Measurements from ENCODE around the gene CIZ1. TPM values are rescaled to one million over a fixed set of nuclear protein-coding genes. Genes with fewer than 3 reads are reported as not detected.

CIZ1 gene
- total and polyA plus RNA-seq, 2 of the 13 experiments (the other 11 are each of a cell fraction or from before 2014, with no cell fraction given): 30.6 to 50.3 TPM

- TF ChIP-seq LCORL (IDR thresholded peaks at IDR 0.05) (no peak), LCORL (CRISPR knock-in tag; IDR thresholded peaks at IDR 0.05) (peak; percentile 68), DZIP1 (CRISPR knock-in tag; IDR thresholded peaks at IDR 0.05) (0 out of 2 replicates have a peak, but pooled peaks have one; percentile 52), ZNF296 (CRISPR knock-in tag; conservative IDR thresholded peaks at IDR 0.05) (no peak), KLF15 (CRISPR knock-in tag; IDR thresholded peaks at IDR 0.05; ENCODE audit: borderline replicate concordance) (no peak), ZNF569 (CRISPR knock-in tag; IDR thresholded peaks at IDR 0.05; ENCODE audit: borderline replicate concordance) (no peak), CTCF (CRISPR knock-in tag; IDR thresholded peaks at IDR 0.05) (peak; percentile 81), ZNF230 (CRISPR knock-in tag; IDR thresholded peaks at IDR 0.05) (no peak), ZNF512B (CRISPR knock-in tag; IDR thresholded peaks at IDR 0.05; ENCODE audit: borderline replicate concordance) (no peak), ZNF720 (CRISPR knock-in tag; IDR thresholded peaks at IDR 0.05) (no peak), KLF11 (CRISPR knock-in tag; IDR thresholded peaks at IDR 0.05) (no peak), ZNF441 (CRISPR knock-in tag; IDR thresholded peaks at IDR 0.05; ENCODE audit: borderline replicate concordance) (peak; percentile 68), RAD21 (CRISPR knock-in tag; IDR thresholded peaks at IDR 0.05) (peak; percentile 61), ZNF776 (CRISPR knock-in tag; IDR thresholded peaks at IDR 0.05) (peak; percentile 80; the same call in 1 of the 2 replicates), ZNF746 (CRISPR knock-in tag; IDR thresholded peaks at IDR 0.05) (peak; percentile 62; the same call in 1 of the 2 replicates), ZNF891 (CRISPR knock-in tag; IDR thresholded peaks at IDR 0.05) (peak; percentile 89), ARNTL (CRISPR knock-in tag; IDR thresholded peaks at IDR 0.05) (no peak; the same call in 1 of the 2 replicates)
Measured at GRCh38 chr9:128191406-128192046, at the start of gene CIZ1 (continued).

Measured in HepG2 (cell line).